Measurements from ENCODE around the gene HDAC4.

HDAC4 gene

DNA sequence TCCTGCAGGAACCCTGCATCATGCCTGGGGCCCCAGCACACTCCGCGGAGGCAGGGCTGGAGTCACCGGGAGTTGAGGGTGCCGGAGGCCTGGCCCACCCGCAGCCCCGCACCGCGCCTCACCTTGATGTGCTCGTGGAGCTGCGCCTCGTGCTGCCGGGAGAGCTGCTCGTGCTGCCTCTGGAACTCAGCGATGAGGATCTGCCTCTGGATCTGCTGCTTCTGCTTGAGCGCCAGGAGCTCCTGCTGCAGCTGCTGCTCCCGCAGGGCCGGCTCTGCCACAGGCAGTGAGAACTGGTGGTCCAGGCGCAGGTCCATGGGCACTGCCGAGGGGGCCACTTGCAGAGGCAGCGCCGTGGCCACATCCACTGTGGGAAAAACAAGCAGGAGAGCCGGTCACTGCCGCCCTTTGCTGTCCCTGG, 211.1 kb downstream of the HDAC4 start:
- TF ChIP-seq, protein P1, sequence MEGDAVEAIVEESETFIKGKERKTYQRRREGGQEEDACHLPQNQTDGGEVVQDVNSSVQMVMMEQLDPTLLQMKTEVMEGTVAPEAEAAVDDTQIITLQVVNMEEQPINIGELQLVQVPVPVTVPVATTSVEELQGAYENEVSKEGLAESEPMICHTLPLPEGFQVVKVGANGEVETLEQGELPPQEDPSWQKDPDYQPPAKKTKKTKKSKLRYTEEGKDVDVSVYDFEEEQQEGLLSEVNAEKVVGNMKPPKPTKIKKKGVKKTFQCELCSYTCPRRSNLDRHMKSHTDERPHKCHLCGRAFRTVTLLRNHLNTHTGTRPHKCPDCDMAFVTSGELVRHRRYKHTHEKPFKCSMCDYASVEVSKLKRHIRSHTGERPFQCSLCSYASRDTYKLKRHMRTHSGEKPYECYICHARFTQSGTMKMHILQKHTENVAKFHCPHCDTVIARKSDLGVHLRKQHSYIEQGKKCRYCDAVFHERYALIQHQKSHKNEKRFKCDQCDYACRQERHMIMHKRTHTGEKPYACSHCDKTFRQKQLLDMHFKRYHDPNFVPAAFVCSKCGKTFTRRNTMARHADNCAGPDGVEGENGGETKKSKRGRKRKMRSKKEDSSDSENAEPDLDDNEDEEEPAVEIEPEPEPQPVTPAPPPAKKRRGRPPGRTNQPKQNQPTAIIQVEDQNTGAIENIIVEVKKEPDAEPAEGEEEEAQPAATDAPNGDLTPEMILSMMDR (IDR thresholded peaks at IDR 0.05; ENCODE audit: extremely low read depth, insufficient read depth, missing control alignments) = no peak
- DNase-seq (ENCODE audit: low spot score) = no peak
- in situ Hi-C loops (cut with MboI; ENCODE audit: low pct_unique_long_range_greater_than_20kb, low sequenced_read_pairs, unreplicated experiment) = no loop called here

DNA sequence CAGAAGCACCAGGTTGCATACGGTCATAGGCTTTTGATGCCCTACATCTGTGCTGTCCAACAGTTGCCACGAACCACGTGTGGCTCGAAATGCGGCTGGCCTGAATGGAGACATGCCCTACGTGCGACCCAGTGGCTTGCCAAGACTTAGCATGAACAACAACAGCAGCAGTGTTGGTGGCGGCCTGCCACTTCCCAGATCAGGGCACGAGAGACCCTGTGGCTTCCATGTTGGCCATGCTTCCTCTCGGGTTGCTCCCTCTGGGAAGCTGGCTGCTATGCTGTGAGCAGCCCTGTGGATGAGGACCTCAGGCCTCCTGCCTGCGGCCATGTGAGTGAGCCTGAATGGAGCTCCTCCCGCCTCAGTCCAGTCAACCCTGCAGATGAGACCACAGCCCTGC, 212.3 kb downstream of the HDAC4 start:
- DNase-seq (ENCODE audit: low spot score) = no peak
- in situ Hi-C loops (cut with MboI; ENCODE audit: low pct_unique_long_range_greater_than_20kb, low sequenced_read_pairs, unreplicated experiment) = no loop called here
- TF ChIP-seq, protein P1 (IDR thresholded peaks at IDR 0.05; ENCODE audit: extremely low read depth, insufficient read depth, missing control alignments) = no peak

DNA sequence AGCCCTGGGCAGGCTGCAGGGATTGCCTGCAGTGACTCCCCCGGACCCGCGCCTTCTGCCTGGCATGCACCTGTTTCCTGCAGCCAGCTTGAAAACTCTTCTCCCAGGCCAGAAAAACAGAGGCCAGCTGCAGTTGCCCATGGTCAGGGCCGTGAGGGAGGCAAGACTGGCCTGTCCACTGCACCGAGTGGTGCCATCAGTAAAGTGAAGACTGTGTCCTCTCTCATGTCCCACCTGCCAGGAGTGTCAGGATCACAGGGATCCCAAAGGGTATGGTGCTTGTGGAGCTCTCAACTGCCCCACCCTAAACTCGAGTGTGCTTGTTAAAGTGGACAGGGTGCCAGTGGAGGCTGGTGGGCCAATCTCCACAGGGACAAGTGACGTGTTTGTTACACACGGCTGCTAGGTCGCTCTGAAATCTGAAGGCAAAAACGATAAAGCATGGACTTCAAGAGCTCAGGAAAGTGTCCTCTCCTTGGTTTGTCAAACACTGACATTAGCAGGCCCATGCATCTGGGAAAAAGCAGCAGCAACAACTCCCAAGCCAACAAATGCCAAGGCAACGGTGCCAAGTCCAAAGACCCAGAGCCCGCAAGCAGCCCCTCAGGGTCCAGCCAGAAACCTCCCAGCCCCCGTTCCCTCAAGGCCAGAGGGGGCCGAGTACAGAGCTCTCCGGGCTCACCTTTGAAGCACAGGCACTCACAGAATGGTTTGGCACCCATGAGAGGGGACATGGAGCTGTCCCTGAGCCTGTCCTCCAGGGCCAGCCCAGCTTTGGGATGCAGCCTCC, 213.2 kb downstream of the HDAC4 start:
- no peak for DNase-seq (ENCODE audit: low spot score)
- TF ChIP-seq, protein P1 (IDR thresholded peaks at IDR 0.05; ENCODE audit: extremely low read depth, insufficient read depth, missing control alignments) = no peak
- in situ Hi-C loops (cut with MboI; ENCODE audit: low pct_unique_long_range_greater_than_20kb, low sequenced_read_pairs, unreplicated experiment) = no loop called here

DNA sequence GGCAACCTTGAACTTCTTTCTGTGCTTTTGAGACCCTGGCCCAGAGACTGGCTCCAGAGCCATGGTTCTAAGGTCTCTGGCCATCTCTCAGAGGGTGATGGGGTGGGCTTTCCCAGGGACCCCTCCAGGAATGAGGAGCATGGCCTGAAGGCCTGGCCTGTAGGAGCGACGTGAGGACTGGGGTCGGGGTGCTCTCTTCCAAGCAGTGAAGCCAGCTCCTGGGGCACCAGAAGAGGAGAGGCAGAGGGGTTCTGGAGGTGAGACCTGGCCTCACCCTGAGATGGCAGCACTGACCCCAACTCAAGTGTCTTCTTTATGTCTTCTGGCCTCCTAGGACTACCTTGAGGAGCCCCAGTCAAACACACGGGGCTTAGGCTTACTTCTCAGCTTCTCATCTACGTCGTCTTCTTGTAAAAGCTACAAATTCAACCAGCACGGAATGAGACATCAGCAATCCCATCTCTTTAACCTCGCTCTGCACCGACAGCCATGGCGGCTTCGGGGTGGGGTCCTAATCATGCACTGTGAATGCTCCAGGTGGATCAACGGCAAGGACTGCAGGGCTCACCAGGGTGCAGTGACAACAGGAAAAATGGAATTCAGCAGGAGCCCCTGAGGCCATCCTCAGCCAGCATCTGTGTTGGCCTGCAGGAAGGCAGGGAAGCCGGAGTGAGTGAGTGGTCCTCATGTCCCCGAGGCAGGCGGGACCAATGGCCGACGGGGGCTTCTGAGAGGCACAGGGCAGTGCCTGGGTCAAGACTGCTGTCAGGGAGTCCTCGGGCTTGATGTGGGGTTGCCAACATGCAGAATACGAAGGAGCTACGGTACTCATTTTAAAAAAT, 214.1 kb downstream of the HDAC4 start:
- TF ChIP-seq, protein P1 (IDR thresholded peaks at IDR 0.05; ENCODE audit: extremely low read depth, insufficient read depth, missing control alignments) = no peak
- in situ Hi-C loops (cut with MboI; ENCODE audit: low pct_unique_long_range_greater_than_20kb, low sequenced_read_pairs, unreplicated experiment) = no loop called here
- DNase-seq (ENCODE audit: low spot score) = no peak

DNA sequence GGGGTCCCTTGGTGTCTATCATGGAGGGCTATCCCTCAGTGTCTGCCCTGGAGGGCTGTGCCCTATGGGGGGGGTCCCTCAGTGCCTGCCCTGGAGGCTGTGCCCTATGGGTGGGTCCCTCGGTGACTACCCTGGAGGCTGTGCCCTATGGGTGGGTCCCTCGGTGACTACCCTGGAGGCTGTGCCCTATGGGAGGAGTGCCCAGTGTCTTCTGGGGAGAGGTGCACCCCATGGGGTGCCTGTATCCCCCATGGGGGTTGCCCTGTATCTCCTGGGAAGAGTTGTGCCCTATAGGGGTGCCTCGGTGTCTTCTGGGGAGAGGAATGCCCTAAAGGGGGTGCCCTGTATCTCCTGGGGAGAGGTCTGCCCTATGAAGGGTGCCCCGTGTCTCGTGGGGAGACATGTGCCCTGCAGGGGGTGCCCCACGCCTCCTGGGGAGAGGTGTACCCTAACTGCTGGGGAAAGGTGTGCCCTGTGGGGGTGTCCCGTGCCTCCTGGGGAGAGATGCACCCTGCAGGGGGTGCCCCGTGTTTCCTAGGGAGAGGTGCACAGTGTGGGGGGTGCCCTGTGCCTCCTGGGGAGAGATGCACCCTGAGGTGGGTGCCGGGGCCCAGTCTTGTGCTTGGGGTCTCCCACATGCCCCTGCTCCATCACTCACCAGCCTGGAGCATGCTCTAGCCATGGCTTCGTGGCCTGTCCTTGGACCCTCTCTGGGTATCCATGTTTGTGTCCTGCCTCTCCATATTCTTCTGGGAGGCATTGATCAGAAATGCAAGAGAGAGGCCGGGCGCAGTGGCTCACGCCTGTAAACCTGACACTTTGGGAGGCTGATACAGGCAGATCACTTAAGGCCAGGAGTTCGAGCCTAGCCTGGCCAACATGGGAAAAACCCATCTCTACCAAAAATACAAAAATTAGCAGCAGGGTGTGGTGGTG, 215.6 kb downstream of the HDAC4 start:
- TF ChIP-seq, protein P1 (IDR thresholded peaks at IDR 0.05; ENCODE audit: extremely low read depth, insufficient read depth, missing control alignments) = no peak
- no peak for DNase-seq (ENCODE audit: low spot score)
- in situ Hi-C loops (cut with MboI; ENCODE audit: low pct_unique_long_range_greater_than_20kb, low sequenced_read_pairs, unreplicated experiment) = no loop called here

DNA sequence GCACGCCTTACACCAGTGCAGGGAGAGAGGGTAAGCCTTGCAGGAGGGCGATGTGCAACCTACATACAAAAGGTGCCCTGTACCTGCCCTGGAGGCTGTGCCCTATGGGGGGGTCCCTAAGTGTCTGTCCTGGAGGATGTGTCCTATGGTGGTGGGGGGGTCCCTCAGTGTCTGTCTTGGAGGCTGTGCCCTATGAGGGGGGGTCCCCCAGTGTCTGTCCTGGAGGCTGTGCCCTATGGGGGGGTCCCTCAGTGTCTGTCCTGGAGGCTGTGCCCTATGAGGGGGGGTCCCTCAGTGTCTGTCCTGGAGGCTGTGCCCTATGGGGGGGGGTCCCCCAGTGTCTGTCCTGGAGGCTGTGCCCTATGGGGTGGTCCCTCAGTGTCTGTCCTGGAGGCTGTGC, 216.6 kb downstream of the HDAC4 start:
- in situ Hi-C loops (cut with MboI; ENCODE audit: low pct_unique_long_range_greater_than_20kb, low sequenced_read_pairs, unreplicated experiment) = no loop called here
- DNase-seq (ENCODE audit: low spot score) = no peak
- TF ChIP-seq, protein P1 (IDR thresholded peaks at IDR 0.05; ENCODE audit: extremely low read depth, insufficient read depth, missing control alignments) = no peak

Data from GM13977 (cell line).